Small intestine (tissue), 7 donors: ENCODE measurements around the gene NDEL1. TPM values are rescaled to one million over a fixed set of nuclear protein-coding genes. Genes with fewer than 3 reads are reported as not detected.

Experiments
- DNase-seq, 2 donors: peaks; one replicate each; pipeline versions ENCODE4 v3.0.0 to v3.0.0-alpha.2; 2013
- FAIRE-seq: peaks from 2 replicates; lab custom pipeline; 2012; peaks lifted over from hg19 to GRCh38; lab: Jason Lieb, UNC
- H3K27ac ChIP-seq, 3 donors: one replicate each; pipeline ENCODE4 v1.5.1; 2013; ENCODE audit warnings: low read length in 2 of 3, mild to moderate bottlenecking in 2 of 3, control low read depth in 1 of 3, inconsistent platforms in 1 of 3, low read depth in 1 of 3, moderate library complexity in 1 of 3
- H3K27me3 ChIP-seq, 3 donors: one replicate each; pipeline ENCODE4 v1.6.1; 2013; ENCODE audit warnings: low read length in 3 of 3, inconsistent platforms in 1 of 3; ENCODE audit not compliant: control insufficient read depth in 3 of 3, insufficient read depth in 3 of 3
- H3K36me3 ChIP-seq, 3 donors: one replicate each; pipeline ENCODE4 v1.6.1; 2013; ENCODE audit warnings: low read length in 3 of 3, inconsistent platforms in 1 of 3, low read depth in 1 of 3, mild to moderate bottlenecking in 1 of 3, moderate library complexity in 1 of 3; ENCODE audit not compliant: control insufficient read depth in 3 of 3, insufficient read depth in 2 of 3
- H3K4me1 ChIP-seq, 3 donors: one replicate each; pipeline ENCODE4 v1.6.1; 2013; ENCODE audit warnings: low read length in 2 of 3, inconsistent platforms in 1 of 3, low read depth in 1 of 3, mild to moderate bottlenecking in 1 of 3, moderate library complexity in 1 of 3; ENCODE audit not compliant: control insufficient read depth in 3 of 3, insufficient read depth in 2 of 3
- H3K4me3 ChIP-seq, 3 donors: one replicate each; pipeline ENCODE4 v1.5.1; 2013; ENCODE audit warnings: low read length in 3 of 3, control low read depth in 1 of 3, inconsistent platforms in 1 of 3, low read depth in 1 of 3, mild to moderate bottlenecking in 1 of 3, moderate library complexity in 1 of 3
- H3K9me3 ChIP-seq, 2 donors: one replicate each; pipeline ENCODE4 v1.6.1; 2013; ENCODE audit warnings: low read depth in 1 of 2, low read length in 1 of 2; ENCODE audit not compliant: control insufficient read depth in 2 of 2, insufficient read depth in 1 of 2
- WGBS, 3 donors: extraction: QIAGEN DNeasy Blood & Tissue Kit; methylation state at CpG; one replicate each; pipeline ENCODE4 v1.1.7; 2013; 5-methylcytosine and 5-hydroxymethylcytosine counted together
- polyA plus RNA-seq, 4 donors: library from polyadenylated mRNA; stranded (reverse) in 3 of 4; unstranded in 1 of 4; fragments of 200-250 nt in 3 of 4; fragments of 120-200 nt in 1 of 4; gene quantifications; one replicate each; pipeline versions ENCODE4 v1.2.1 to v1.2.3, GENCODE V29; 2013
- donor health status: healthy with polysubstance abuse.
- donor health status: control.
- donor health status: control.
- donor health status: Bipolar disorder and iron deficiency.
- donor health status: healthy.

The NDEL1 gene
- polyA plus RNA-seq, 4 donors: 24.7 to 33.0 (median 29.9) TPM

DNA sequence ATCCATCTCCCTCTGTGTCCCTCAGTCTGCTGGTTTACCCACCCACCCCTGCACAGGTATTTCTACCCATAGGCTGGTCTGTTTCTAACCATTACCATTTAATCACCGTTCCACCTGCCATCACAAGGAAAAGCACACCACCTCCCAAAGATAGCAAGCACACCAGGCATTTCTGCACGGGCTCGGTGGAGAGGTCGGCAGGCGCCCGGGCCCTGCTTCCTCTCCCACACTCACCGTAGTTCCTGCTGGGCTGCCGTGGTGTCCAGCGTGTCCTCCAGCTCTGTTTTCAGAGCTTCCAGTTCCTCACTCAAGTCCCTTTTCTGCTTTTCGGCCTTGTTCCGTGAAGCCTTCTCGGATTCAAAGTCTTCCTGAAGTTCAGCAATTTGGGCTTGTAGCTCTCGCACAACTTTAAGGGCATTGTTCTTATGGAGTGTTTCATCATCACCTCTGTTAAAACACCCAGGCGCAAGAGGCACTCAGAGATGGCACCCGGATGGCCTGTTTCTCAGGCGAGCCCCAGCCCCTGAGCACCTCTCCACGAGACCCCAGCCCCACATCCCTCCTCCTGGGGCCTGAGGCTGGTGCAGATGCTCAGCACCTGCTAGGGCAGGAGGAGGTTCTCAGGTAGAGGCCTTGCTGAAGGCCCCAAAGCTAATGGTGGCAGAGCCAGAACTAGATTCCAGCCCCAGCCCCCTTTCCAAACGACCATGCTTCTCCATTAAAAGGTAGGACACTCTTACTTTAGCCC is 69.0 kb downstream of the NDEL1 start:
- Histone ChIP-seq H3K27me3 (no peaks in the 10 kb centered on the region), H3K4me3 (no peak overlapping the region), H3K4me1 (no peaks in the 10 kb centered on the region), H3K27ac (no peak overlapping the region), H3K36me3 (peaks cover 0 to 79% (median 2%) of the 10 kb centered on the region in 3 donors), H3K9me3 (no peaks in the 10 kb centered on the region)
- FAIRE-seq: no peak
- no peak for DNase-seq
- WGBS, 3 donors: 89 to 92% (median 90%) methylated on average over 18 of the region's 18 CpGs

DNA sequence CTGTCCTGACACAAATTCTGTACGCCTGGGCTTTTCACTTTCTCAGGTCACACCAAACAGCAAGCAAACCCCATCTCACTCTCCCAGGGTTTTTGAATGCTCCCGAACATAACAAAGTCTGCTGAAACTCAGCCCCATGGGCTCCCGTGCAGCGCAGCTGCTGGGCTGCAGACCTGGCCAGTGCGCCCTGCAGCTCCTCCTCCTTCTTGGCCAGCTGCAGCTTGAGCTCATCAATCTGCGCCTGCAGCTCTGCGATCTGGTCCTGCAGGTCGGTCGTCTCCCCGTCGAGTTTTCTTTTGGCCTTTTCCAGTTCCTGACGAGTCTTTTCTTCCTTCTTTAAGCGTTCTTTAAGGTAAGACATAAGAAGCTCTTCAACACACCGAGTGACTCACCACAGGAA is 70.5 kb downstream of the NDEL1 start:
- Histone ChIP-seq H3K4me1 (no peaks in the 10 kb centered on the region), H3K9me3 (no peaks in the 10 kb centered on the region), H3K36me3 (peaks cover 0 to 70% (median 0%) of the 10 kb centered on the region in 3 donors), H3K4me3 (no peak overlapping the region), H3K27me3 (no peaks in the 10 kb centered on the region), H3K27ac (no peak overlapping the region)
- no peak for DNase-seq
- 83 to 91% (median 89%) methylated on average over 14 of the region's 14 CpGs for WGBS, 3 donors
- no peak for FAIRE-seq

DNA sequence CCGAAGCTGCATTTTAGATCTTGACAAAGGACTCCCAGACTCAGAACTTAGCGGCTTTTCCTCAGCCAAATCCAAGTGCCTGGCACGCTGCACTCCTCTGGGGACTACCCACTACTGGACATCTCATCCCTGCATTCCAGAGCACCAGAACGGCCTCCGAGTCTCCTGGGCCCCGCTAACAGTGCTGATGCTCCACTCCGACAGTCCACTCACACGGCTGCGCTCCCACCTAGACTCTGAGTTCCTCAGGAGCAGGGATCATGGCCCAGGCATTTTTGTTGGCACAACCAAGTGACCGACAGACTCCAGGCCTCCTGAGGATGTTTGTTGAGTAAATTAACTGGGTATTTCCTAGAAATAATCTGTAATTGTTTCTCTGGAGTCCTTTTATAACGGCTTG is 79.1 kb downstream of the NDEL1 start:
- WGBS, 3 donors: 90 to 95% (median 93%) methylated on average over 11 of the region's 11 CpGs
- DNase-seq (no peak), FAIRE-seq (no peak)
- Histone ChIP-seq H3K4me1 (peaks cover 0 to 15% (median 0%) of the 10 kb centered on the region in 3 donors), H3K36me3 (peaks cover 0 to 28% (median 0%) of the 10 kb centered on the region in 3 donors), H3K9me3 (no peaks in the 10 kb centered on the region), H3K27me3 (no peaks in the 10 kb centered on the region), H3K4me3 (no peak overlapping the region), H3K27ac (no peak overlapping the region)

Other genes with a start within 250 kb of the NDEL1 start
- 10 to 100 TPM in 2 of 4 donors, 1 to 10 TPM in 2; 7.9 to 13.8 (median 10.8) TPM for gene BORCS6, start 245.7 kb upstream of the NDEL1 start, polyA plus RNA-seq
- gene AURKB, start 225.3 kb upstream of the NDEL1 start, polyA plus RNA-seq: 10 to 100 TPM in 2 of 4 donors, 1 to 10 TPM in 2; 4.9 to 48.4 (median 14.3) TPM
- gene CTC1, start 187.8 kb upstream of the NDEL1 start, polyA plus RNA-seq: 10 to 100 TPM; 10.1 to 25.8 (median 16.5) TPM
- gene PFAS, start 186.6 kb upstream of the NDEL1 start, polyA plus RNA-seq: 10 to 100 TPM in 3 of 4 donors, 1 to 10 TPM in 1; 6.9 to 21.4 (median 13.6) TPM
- gene RANGRF, start 147.2 kb upstream of the NDEL1 start, polyA plus RNA-seq: 10 to 100 TPM; 15.0 to 40.4 (median 24.2) TPM
- gene SLC25A35, start 140.5 kb upstream of the NDEL1 start, polyA plus RNA-seq: 1 to 10 TPM; 1.8 to 4.9 (median 2.4) TPM
- gene ARHGEF15, start 125.6 kb upstream of the NDEL1 start, polyA plus RNA-seq: 10 to 100 TPM in 1 of 4 donors, 1 to 10 TPM in 2, under 1 TPM in 1; 0.22 to 13.6 (median 2.5) TPM
- not detected for gene ODF4, start 96.0 kb upstream of the NDEL1 start, polyA plus RNA-seq
- 1,000 to 10,000 TPM; 2,296 to 5,457 (median 3,880) TPM for gene RPL26, start 52.7 kb upstream of the NDEL1 start, polyA plus RNA-seq
- under 1 TPM in 1 of 4 donors, not detected in 3; 0.10 TPM for gene RNF222, start 38.1 kb upstream of the NDEL1 start, polyA plus RNA-seq
- 10 to 100 TPM in 1 of 4 donors, 1 to 10 TPM in 2, under 1 TPM in 1; 0.81 to 50.9 (median 3.8) TPM for gene MYH10, start 194.8 kb downstream of the NDEL1 start, polyA plus RNA-seq